ENCODE results near the gene HSPD1.

Gene HSPD1

GRCh38 chr2:197499594-197500502 is at the start of gene HSPD1, which contains the start of gene HSPE1:
HSPD1 (minus strand) TSS chr2:197499840; CDS start chr2:197498848, 992 bp downstream.
HSPE1 (plus strand) TSS chr2:197500379; CDS start chr2:197500437, 58 bp downstream.
- DNase-seq = peak; percentile 99

DNA sequence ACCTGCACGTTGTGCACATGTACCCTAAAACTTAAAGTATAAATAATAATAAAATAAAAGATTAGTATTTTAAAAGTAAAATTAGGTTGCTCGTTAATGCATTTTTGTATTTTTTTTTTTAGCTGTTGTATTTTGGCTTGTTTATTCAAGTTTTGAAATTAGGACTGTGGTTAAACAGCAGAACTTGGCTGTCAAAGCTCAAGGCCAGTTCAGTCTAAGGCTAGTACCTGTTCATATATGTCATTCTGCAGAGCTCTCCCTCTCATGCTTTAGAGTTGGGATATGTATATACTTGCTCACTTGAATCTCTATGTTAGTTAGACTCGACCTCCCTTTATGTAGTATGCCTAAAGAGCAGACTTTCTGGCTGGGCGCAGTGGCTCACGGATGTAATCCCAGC is 48.9 kb upstream of the HSPD1 start:
- no peak for DNase-seq

DNA sequence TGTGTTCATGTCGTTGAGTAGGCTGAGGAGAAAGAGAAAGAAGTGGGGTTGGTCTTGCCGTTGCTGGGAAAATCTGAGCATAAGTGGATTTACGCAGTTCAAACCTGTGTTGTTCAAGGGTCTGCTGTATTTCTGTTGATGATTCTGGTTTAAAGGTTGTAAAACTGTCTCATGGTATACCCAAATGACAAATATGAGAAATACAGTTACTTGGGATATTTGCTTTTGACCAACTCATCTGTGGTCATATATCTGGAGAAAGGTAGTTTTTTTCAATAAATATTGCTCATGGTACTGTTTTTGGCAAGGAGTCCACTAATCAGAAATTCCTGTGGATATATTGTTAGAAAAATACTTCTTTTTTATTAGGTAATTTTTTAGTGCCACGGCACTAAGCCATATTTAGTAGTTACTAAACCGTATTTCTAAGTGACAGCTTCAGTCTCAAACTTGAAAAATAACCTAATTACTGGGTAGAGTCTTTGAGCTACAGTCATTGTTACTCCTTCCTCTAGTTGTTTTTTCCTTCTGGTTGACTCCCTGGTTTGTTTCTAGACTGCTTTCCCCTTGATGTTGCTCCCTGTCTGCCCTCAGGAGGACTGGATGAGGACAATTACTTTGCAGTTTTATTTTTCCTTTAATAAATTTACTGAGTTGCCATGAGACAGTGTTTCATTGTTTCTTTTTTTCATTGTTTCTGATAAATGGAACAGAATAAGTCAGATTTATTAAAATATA is 47.7 kb upstream of the HSPD1 start:
- DNase-seq = no peak

DNA sequence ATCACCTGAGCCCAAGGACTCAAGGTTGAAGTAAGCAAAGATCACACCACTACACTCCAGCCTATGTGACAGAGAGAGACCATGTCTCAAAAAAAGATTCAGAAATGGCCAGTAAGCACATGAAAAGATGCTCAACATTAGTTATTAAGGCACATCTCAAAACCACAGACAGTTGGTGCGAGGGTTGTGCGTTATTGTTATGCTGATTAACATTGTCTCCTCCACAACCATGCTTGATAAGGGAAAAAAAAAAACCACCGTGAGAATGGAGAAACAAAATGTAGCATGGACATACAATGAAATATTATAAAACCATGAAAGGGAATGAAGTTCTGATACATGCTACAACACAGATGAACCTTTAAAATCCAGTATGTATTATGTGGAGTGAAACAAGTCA is 43.6 kb upstream of the HSPD1 start:
- no peak for DNase-seq

DNA sequence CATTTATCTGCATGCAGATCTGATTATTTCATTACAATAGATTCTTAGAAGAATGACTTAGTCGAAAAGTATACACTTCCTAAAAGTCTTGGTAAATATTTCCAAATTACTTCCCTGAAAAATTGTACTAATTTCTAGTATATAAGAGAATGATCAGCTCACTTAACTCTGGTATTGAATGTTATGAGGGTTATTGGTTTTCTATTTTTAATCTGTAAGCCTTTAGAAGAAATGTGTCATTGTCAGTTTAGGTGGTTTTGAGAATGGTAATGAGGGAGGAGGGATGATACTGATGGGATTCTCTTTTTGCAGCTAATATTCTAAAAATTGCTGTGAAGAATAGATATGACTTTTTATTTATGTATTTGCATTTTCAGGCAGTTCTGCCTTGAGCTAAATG is 40.1 kb upstream of the HSPD1 start:
- no peak for DNase-seq

DNA sequence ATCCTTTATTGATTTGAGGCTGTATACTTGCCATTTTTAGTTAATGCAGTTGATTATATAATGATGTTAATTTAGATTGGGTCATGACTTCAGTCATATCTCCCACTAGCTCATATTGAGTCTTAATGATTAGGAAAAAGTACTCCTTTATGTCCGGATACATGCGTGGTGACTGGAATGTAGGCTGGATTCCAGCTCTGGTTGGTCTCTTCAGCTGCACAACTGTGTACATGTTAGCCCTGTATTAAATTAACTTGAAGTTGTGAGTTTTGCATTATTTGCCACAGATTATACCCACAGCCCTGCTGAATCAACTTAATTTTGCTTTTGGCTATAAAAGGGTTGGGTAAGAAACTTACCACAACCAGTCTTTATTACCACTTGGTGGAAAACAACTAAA is 38.8 kb upstream of the HSPD1 start:
- no peak for DNase-seq

- DNase-seq = no peak
Observed at GRCh38 chr2:197517150-197517549, 17.5 kb upstream of the HSPD1 start.

GRCh38 chr2:197516393-197516761 is 16.7 kb upstream of the HSPD1 start:
- no peak for DNase-seq

GRCh38 chr2:197515739-197516392 is 16.2 kb upstream of the HSPD1 start, which contains the start of gene MOB4:
MOB4 (plus strand) TSS chr2:197516066; CDS start chr2:197516087, 21 bp downstream.
- DNase-seq = peak; percentile 96

GRCh38 chr2:197515315-197515738 is 15.7 kb upstream of the HSPD1 start:
- DNase-seq = no peak

DNA sequence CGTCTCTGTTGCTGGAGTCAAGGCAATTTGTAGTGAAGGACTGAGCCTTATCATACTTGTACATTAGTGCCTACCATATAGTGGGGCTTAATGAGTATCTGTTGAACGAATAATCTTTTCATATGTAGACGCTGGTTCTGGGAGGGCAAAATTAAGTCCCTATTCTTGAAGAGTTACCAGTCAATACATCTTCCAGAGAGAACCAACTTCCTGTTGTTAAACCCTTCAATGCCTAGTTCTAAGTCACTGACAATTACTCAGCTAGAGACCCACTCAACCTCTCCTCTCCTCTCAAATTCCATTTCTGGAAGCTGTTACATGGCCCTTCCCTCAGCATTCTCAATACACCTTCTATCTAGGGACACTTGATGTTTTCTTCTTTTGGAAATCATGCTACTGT is 15.1 kb upstream of the HSPD1 start:
- DNase-seq = no peak

DNA sequence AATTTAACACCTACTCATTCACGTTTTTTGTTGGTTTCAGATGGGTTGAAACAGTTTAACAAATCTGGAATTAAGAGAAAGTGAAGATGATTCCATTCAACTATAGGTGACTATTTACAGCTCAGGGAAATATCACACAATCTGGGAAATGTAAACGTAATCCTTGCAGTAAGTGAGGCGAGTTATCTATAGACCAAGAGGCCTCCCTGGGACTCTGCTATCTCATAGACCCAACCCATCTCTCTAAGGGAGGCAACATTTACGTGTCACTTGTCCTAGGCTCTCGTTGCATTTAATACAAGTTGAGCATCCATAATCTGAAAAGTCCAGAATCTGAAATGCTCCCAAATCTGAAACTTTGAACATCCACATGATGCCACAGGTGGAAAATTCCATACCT is 14.3 kb upstream of the HSPD1 start:
- no peak for DNase-seq

DNA sequence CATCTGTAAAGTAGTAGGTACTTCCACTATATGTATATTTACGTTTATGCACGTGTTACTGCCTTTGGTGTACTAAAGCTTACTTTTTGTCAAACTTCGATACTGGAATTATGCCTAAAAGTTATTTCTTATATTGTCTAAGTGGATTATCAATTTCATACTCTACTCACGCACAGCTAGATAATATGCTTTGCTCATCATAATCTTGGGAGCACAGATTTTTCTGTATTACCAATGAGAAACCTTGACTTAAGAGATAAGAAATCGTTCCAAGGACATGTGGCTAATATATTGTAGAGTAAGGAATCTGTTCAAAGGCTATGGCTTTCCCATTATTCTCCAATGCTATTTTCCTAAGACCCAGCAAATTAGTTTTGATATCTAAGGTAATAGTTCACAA is 7.0 kb upstream of the HSPD1 start:
- DNase-seq = no peak

DNA sequence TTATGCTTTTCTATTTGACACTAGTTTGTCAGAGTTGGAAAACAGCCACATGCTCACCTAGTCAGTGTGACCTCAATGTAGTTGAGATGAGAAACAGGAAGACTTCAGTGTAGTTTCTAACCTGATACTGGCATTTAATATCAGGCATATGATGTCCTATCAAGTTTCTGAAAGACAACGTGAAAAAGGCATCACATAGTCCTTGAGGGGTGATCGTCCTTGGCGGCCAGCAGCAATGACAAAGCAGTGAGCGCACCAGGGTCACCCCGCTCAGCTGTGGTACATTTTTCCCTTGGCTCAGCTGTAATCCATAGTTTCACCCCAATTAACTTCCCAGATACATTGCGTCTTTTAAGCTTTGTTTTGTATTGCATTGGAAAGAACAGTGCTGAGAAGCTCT is 4.9 kb upstream of the HSPD1 start:
- DNase-seq = no peak

DNA sequence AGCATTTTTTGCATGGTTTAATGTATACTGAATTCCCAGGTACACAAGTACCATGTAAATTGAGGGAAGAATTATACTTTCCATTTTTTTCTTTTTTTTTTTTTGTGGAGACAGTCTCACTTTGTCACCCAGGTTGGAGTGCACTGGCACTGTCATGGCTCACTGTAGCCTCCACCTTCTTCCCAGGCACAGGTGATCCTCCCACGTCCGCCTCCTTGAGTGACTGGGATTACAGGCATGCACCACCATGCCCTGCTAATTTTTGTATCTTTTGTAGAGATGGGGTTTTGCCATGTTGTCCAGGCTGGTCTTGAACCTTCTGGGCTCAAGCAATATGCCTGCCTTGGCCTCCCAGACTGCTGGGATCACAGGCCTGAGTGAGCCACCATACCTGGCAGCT is 4.4 kb upstream of the HSPD1 start:
- no peak for DNase-seq

DNA sequence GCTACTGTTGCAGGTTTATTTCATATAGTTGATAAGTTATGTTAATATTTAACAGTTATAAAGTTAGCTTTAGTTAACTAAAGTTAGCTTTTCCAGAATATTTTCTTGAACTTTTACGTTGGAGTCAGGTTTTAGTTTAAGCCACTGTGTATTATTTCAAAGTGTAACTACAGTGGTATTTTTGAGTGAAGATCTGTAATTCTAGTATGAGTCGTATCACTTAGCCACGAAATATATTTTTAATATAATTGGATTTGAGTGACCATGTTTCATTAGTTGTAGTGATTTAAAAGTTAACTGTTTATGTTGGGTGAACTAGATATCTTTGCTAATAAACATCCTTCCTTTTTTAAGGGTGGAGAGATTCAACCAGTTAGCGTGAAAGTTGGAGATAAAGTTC is 3.0 kb upstream of the HSPD1 start:
- DNase-seq = no peak

- no peak for DNase-seq
Observed at GRCh38 chr2:197502201-197502600, 2.6 kb upstream of the HSPD1 start.

GRCh38 chr2:197500503-197501131 is 977 bp upstream of the HSPD1 start:
- DNase-seq = no peak

GRCh38 chr2:197498937-197499593 is 575 bp downstream of the HSPD1 start:
- DNase-seq = peak; percentile 58

DNA sequence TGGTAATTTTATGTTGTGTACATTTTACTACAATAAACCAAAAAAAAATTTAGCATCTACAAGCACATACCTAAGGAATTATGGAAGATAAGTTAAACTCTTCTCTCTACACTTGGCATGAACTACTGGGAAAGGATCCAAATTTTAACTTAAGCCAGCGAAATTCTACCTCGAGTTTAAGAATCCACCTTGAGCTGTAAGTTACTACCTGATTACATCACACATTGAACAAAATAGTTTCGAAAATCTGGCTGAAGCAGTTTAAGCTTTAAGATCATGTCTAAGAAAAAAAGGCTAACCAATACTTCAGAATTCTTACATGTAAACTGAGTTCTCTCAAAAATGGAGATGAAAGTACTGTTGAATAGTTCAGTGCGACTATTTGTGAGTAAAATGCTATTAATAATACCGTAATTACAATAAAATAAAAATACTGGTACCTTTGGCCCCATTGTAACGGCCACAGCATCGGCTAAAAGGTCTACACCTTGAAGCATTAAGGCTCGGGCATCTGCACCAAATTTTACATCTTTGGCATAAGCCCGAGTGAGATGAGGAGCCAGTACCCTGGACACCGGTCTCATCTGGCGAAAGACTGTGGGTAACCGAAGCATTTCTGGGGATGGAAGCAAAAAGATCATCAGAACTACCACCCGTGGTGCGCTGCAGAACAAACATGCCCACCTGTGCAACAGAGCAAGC is 1.3 kb downstream of the HSPD1 start:
- no peak for DNase-seq

DNA sequence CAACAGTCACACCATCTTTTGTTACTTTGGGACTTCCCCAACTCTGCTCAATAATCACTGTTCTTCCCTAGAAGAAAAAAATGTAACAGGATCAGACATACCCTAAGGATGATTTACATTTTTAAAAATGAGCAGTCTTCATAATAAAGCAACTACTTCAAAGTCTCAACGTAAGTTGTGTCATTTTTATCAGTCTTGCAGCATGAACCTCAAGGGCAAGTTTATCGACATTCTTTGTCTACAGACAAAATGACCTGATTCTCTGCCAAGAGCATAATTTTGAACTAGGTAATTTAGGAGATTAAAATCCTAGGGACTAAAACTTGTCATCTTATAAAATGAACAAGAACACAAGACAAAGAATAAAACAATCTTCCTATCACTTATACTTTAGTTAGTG is 2.3 kb downstream of the HSPD1 start:
- no peak for DNase-seq

DNA sequence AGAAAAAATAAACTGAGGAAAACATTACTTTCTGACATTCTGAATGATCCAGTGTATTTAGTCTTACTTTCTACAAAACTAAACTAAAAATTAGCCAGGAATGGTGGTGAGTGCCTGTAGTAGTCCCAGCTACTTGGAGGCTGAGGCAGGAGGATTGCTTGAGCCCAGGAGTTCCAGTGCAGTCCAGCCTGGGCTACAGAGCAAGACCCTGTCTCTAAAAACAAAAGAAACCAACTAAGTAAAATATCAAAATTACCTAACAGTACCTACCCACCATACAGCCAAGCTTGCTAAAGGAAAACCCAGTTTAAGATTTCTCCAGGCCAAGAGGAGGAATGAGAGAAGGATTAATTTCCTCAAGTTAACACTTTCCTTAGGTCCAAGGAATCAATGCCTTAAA is 2.9 kb downstream of the HSPD1 start:
- no peak for DNase-seq
